HG03064 (cell line): ENCODE data around the gene PDE6G.
"Not testable (repeated sequence)": the region's sequence is repeated elsewhere in the genome, so short reads cannot be mapped to it uniquely, and the experiment has no call there.

Experiments used
- ATAC-seq: cut with Tn5 transposase; IDR thresholded peaks from one replicate; pipeline ENCODE4 v1.9.1; 2021; ENCODE audit warnings: low read depth; ENCODE audit not compliant: unreplicated experiment

Gene PDE6G

DNA sequence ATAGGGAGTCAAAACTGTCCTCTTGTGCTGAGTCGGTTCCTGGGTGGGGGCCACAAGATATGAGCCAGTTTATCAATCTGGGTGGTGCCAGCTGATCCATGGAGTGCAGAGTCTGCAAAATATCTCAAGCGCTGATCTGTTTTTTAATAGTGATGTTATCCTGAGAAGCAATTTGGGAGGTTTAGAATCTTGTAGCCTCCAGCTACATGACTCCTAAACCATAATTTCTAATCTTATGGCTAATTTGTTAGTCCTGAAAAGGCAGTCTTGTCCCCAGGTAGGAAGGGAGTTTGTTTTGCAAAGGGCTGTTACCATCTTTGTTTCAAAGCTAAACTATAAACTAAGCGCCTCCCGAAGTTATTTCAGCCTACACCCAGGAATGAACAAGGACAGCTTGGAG lies 17.7 kb downstream of the PDE6G start:
- ATAC-seq = no peak

DNA sequence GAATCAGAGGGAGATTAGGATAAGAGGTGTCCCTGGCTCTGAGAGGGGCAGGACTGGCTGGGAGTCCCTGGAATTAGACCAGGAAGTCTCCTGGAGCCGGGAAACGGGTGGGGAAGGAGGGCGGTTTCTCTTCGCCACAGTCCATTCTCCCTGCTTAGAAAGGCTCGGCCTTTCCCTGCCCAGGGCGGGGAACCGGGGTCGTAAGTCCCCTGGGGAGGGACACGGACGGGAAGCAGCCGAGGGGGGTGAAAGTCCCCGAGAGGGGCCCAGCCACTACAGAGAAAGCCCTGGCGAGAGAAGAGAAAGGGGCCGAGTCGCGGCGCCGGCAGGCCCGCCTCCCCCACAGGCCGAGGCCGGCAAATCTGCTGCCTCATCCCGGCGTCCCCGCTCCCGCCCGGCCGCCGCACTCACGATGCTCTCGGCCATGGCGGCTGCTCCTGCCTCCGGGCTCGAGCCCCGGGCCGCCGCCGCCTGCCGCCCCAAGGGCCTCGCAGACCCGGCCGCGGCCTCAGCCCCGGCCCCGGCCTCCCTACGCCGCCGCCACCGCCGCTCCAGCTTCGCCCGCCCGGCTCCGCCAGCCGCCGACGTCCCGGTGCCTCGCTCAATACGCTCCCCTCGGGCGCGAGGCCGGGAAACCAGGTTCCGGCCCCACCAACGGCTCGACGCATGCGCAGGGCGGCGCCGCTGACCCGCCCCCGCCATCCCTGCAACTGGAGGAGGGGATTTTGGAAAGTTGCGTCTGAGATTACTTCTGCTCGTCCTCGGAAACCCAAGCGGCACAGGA lies 19.6 kb downstream of the PDE6G start, which contains the start of the genes NPLOC4 and TSPAN10:
TSS of gene NPLOC4 (minus strand) at position 608 of the 784 bp plus-strand sequence. CDS start at position 426, 182 bp downstream.
TSS of gene TSPAN10 (plus strand) at position 692 of the 784 bp plus-strand sequence. CDS start 5,217 bp downstream, outside the sequence.
- peak; percentile 72 for ATAC-seq

GRCh38 chr17:81635973-81636504 lies 20.3 kb downstream of the PDE6G start:
- ATAC-seq = no peak

GRCh38 chr17:81635431-81635830 lies 20.9 kb downstream of the PDE6G start:
- ATAC-seq = no peak

- ATAC-seq = no peak
These were observed 24.9 kb downstream of the PDE6G start for GRCh38 chr17:81631482-81631881.

DNA sequence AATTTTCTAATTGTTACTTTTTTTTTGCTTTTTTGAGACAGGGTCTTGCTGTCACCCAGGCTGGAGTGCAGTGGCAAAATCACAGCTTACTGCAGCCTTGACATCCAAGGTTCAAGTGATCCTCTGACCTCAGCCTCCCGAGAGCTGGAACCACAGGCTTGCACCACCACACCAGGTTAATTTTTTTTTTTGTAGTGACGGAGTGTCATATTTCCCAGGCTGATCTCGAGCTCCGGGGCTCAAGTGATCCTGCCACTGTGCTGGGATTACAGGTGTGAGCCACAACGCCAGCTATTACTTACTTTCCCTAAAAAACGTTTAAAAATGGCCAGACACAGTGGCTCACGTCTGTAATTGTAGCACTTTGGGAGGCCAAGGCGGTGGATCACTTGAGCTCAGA lies 26.1 kb downstream of the PDE6G start:
- no peak for ATAC-seq

GRCh38 chr17:81621494-81622130 lies 34.7 kb downstream of the PDE6G start:
- no peak for ATAC-seq

DNA sequence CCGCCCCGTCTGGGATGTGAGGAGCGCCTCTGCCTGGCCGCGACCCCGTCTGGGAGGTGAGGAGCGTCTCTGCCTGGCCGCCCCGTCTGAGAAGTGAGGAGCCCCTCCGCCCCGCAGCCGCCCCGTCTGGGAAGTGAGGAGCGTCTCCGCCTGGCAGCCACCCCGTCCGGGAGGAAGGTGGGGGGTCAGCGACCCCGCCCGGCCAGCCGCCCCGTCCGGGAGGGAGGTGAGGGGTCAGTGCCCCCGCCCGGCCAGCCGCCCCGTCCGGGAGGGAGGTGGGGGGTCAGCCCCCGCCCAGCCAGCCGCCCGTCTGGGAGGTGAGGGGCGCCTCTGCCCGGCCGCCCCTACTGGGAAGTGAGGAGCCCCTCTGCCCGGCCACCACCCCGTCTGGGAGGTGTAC lies 38.0 kb downstream of the PDE6G start:
- not testable (repeated sequence) for ATAC-seq

DNA sequence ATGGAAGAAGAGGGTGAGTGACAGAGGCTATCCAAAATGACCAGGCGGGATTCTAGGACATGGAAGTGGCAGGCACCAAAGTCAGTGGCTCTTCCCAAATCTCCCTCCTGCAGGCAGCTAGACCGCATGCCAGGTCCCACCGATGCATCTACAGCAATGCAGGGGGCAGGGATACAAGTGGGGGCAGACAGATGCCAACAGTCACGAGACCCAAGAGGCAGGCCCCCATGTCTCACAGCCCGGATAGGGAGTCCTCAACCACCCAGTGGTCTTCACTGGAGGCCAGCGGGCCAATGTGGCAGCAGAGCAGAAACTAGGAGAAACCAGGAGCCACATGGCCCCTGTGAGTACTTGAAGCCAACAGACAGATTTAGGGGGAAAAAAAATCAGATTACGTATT lies 39.5 kb downstream of the PDE6G start:
- ATAC-seq = no peak

DNA sequence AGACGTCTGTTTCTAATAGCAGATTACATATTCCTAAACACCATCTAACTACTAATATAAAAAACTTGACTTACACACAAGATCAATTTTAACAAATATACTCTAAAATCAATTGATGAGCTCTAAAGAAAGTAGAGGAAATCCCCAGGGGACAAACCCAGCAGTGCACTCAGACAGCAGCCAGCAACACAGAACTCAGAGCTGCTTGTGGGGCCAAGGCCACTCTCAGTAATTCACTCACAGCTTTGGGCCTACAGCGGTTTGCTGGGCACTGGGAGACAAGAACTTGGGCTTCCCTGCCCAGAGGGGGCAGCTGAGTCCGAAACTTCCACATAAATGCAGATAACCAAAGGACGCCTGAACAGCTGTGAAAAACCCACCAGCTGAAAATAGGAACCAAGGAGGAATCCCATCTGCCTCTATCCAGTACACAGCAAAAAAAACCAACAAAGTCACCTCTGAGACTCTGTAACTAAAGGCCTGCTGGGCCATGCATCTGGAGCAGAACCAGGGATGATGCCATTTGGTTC lies 40.9 kb downstream of the PDE6G start:
- no peak for ATAC-seq

- ATAC-seq = no peak
These were observed 44.0 kb downstream of the PDE6G start for GRCh38 chr17:81612172-81612970.

- no peak for ATAC-seq
These were observed 46.6 kb downstream of the PDE6G start for GRCh38 chr17:81609541-81610311.

- no peak for ATAC-seq
These were observed 47.7 kb downstream of the PDE6G start for GRCh38 chr17:81608605-81609004.

GRCh38 chr17:81608082-81608481 lies 48.3 kb downstream of the PDE6G start:
- no peak for ATAC-seq

DNA sequence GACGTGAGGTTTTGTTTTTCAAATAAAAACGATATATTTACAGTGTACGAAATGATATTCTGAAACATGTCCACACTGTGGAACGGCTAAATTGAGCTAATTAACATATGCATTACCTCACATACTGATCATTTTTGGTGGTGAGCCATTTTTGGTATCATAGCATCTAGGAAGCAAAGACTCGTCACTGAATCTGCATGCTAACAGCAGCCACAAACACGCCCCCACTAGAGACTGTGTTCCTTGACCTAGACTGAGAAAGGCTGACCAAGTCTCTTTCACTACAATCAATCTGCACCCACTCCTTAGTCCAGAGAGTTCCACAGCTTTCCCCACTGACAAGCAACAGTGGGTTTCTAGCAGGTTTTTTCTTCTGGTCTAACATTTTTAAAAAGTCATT lies 48.9 kb downstream of the PDE6G start:
- ATAC-seq = no peak

- ATAC-seq = no peak
These were observed 52.3 kb downstream of the PDE6G start for GRCh38 chr17:81603846-81604610.

- no peak for ATAC-seq
These were observed 54.7 kb downstream of the PDE6G start for GRCh38 chr17:81601525-81602120.
